ENCODE results near the gene THAP9.

- no peak for TF ChIP-seq REST (IDR thresholded peaks at IDR 0.05; ENCODE audit: insufficient read depth in 1 of 2, low read depth in 2 of 2, low read length in 2 of 2)
- no peak for TF ChIP-seq TAF1 (IDR thresholded peaks at IDR 0.05; ENCODE audit: borderline replicate concordance, insufficient read depth, low read length)
- no peak for TF ChIP-seq POLR2AphosphoS5 (IDR thresholded peaks at IDR 0.05; ENCODE audit: low read depth, low read length)
Observed at GRCh38 chr4:82906469-82906868, 5.9 kb downstream of the THAP9 start.
